ENCODE data around the gene FOXJ3.

GRCh38 chr1:42162181-42162580 lies 172.9 kb downstream of the FOXJ3 start:
- TF ChIP-seq POLR2AphosphoS5 (IDR thresholded peaks at IDR 0.05; ENCODE audit: borderline replicate concordance, low read depth, low read length) (no peak), EZH2 (IDR thresholded peaks at IDR 0.05) (no peak), FOXP2 (optimal IDR thresholded peaks at IDR 0.05; ENCODE audit: control extremely low read depth, extremely low read length, insufficient read depth) (no peak)
